HPDE6-E6E7 (cell line): Measurements from ENCODE around the gene SCRT2.
"Not testable (repeated sequence)": the region's sequence is repeated elsewhere in the genome, so short reads cannot be mapped to it uniquely, and the experiment has no call there.

ENCODE experiments used
- DNase-seq: peaks from one replicate; pipeline ENCODE4 v3.0.0; 2011; ENCODE audit warnings: missing footprints; ENCODE audit errors: extremely low spot score

Gene SCRT2

GRCh38 chr20:653110-653589 is 22.5 kb downstream of the SCRT2 start, which contains the start of gene SRXN1:
Gene SRXN1, minus strand, starts transcription at chr20:653200. Its CDS starts 15 bp downstream, at chr20:653185.
- peak; percentile 98 for DNase-seq

- no peak for DNase-seq
These were observed 22.9 kb downstream of the SCRT2 start for GRCh38 chr20:652615-653109.

GRCh38 chr20:651713-652614 is 23.6 kb downstream of the SCRT2 start:
- no peak for DNase-seq

GRCh38 chr20:650954-651353 is 24.6 kb downstream of the SCRT2 start:
- DNase-seq, result no peak

- DNase-seq, result no peak
These were observed 25.3 kb downstream of the SCRT2 start for GRCh38 chr20:650281-650680.

GRCh38 chr20:647479-648019 is 28.1 kb downstream of the SCRT2 start:
- DNase-seq, result no peak

GRCh38 chr20:646868-647233 is 28.8 kb downstream of the SCRT2 start:
- no peak for DNase-seq

GRCh38 chr20:646107-646867 is 29.3 kb downstream of the SCRT2 start:
- no peak for DNase-seq

- peak; percentile 80 for DNase-seq
These were observed 30.1 kb downstream of the SCRT2 start for GRCh38 chr20:645318-646106.

- DNase-seq, result no peak
These were observed 30.8 kb downstream of the SCRT2 start for GRCh38 chr20:644692-645317.

- no peak for DNase-seq
These were observed 33.0 kb downstream of the SCRT2 start for GRCh38 chr20:642398-643174.

GRCh38 chr20:642013-642397 is 33.6 kb downstream of the SCRT2 start:
- DNase-seq, result not testable (repeated sequence)

GRCh38 chr20:641516-641875 is 34.1 kb downstream of the SCRT2 start:
- no peak for DNase-seq

- DNase-seq, result no peak
These were observed 34.7 kb downstream of the SCRT2 start for GRCh38 chr20:640674-641515.

GRCh38 chr20:638579-638978 is 37.0 kb downstream of the SCRT2 start:
- DNase-seq, result no peak

- no peak for DNase-seq
These were observed 38.0 kb downstream of the SCRT2 start for GRCh38 chr20:637559-637958.

GRCh38 chr20:635893-636338 is 39.7 kb downstream of the SCRT2 start:
- DNase-seq, result no peak

GRCh38 chr20:635028-635892 is 40.3 kb downstream of the SCRT2 start:
- no peak for DNase-seq
